Caco-2 (cell line): ENCODE results near the gene CCDC50. TPM values are rescaled to one million over a fixed set of nuclear protein-coding genes. Genes with fewer than 3 reads are reported as not detected.

Experiments used
- BruUV-seq: library from RNA; stranded (reverse); fragments of 400-500 nt; replicated peaks from 2 replicates; lab custom pipeline; 2021; lab: Mats Ljungman, UMichigan
- CTCF ChIA-PET: fragments of 300-600 bp; sonication (Branson Sonifier 250); formaldehyde crosslinking; loops from one replicate; lab custom pipeline; 2022; ENCODE audit warnings: antibody characterized with exemption; lab: Charles Lee
- POLR2A ChIA-PET: fragments of 300-600 bp; sonication (Branson Sonifier 250); formaldehyde crosslinking; loops from one replicate; lab custom pipeline; 2022; ENCODE audit warnings: antibody characterized with exemption; lab: Charles Lee
- DNase-seq, 2 experiments: peaks; one replicate each; pipeline versions ENCODE4 v3.0.0 to v3.0.0-alpha.2; 2020 to 2022
- H3K27me3 ChIP-seq: replicated peaks from 2 replicates; pipeline ENCODE4 v1.6.0; 2011; ENCODE audit warnings: low read length; ENCODE audit not compliant: control insufficient read depth, insufficient read depth
- H3K36me3 ChIP-seq: 2 replicates; pipeline ENCODE4 v1.5.1; 2011; ENCODE audit warnings: low read length; ENCODE audit not compliant: control insufficient read depth, insufficient read depth
- H3K4me1 ChIP-seq: fragments of 250-450 bp; sonication (Bioruptor Pico); 2 replicates; pipeline ENCODE4 v1.5.1; 2020; ENCODE audit warnings: mild to moderate bottlenecking
- H3K4me3 ChIP-seq: 2 replicates; pipeline ENCODE4 v1.5.1; 2011; ENCODE audit warnings: low read depth, mild to moderate bottlenecking, control low read depth, low read length
- H3K9me3 ChIP-seq: fragments of 250-450 bp; sonication (Bioruptor Pico); 2 replicates; pipeline ENCODE4 v1.5.1; 2020; ENCODE audit warnings: mild to moderate bottlenecking, moderate library complexity
- H3K27ac Mint-ChIP-seq: one replicate; pipeline ENCODE4 v1.8.0; 2022; ENCODE audit warnings: mixed read lengths; ENCODE audit not compliant: unreplicated experiment
- H3K27me3 Mint-ChIP-seq: one replicate; pipeline ENCODE4 v1.8.0; 2022; ENCODE audit warnings: mixed read lengths; ENCODE audit not compliant: insufficient read depth, unreplicated experiment
- H3K36me3 Mint-ChIP-seq: one replicate; pipeline ENCODE4 v1.8.0; 2022; ENCODE audit warnings: mild to moderate bottlenecking, mixed read lengths; ENCODE audit not compliant: insufficient read depth, unreplicated experiment
- H3K4me1 Mint-ChIP-seq: one replicate; pipeline ENCODE4 v1.8.0; 2022; ENCODE audit warnings: low read depth, mixed read lengths; ENCODE audit not compliant: unreplicated experiment
- H3K4me3 Mint-ChIP-seq: one replicate; pipeline ENCODE4 v1.8.0; 2022; ENCODE audit warnings: mild to moderate bottlenecking, moderate library complexity, mixed read lengths; ENCODE audit not compliant: unreplicated experiment
- H3K9me3 Mint-ChIP-seq: one replicate; pipeline ENCODE4 v1.8.0; 2022; ENCODE audit warnings: mixed read lengths; ENCODE audit not compliant: unreplicated experiment
- intact Hi-C: fragments of 100-400 bp; cut with micrococcal nuclease; formaldehyde crosslinking; loops from one replicate; pipeline ENCODE4 v1.10.0; 2022; ENCODE audit not compliant: unreplicated experiment
- total RNA-seq: library from RNA; stranded (reverse); gene quantifications from 2 replicates; pipeline ENCODE4 v1.2.3, GENCODE V29; 2022
- TF ChIP-seq, protein P1 (sequence below), 2 experiments: fragments of 200-600 bp in 1 of 2; IDR thresholded peaks; 1 replicate in 1 of 2; 2 replicates in 1 of 2; pipeline versions ENCODE4 v1.5.1 to v1.8.0; 2011 to 2022; ENCODE audit warnings: antibody characterized with exemption in 1 of 2, control low read depth in 1 of 2, inconsistent platforms in 1 of 2, low read depth in 1 of 2, low read length in 1 of 2, mild to moderate bottlenecking in 1 of 2, moderate library complexity in 1 of 2; ENCODE audit not compliant: insufficient read depth in 1 of 2, severe bottlenecking in 1 of 2, unreplicated experiment in 1 of 2

Gene CCDC50
- total RNA-seq, 1 experiment from 2014 or later: 53.1 TPM

DNA sequence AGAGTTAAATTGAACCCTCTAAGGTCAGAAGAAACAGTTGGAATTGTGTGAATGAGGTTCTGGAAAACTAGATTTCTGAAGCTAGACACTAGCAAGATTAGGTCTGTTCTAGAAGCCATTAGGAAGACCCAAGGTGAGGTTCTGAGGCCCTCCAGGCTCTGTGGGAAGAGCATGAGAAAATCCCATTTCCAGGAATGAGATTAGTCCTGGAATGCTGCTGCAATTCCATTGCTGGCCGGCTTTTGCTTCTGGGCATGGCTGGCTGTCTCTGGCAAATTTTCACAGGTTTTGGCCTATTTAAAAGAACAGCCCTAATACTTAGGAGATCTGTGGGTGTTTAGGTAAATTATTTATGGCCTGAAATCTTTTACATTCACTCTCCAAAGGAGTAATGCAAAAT, 104.8 kb downstream of the CCDC50 start:
- Mint-ChIP-seq H3K4me1 (peaks cover 6% of the 10 kb centered on the region), H3K4me3 (no peak overlapping the region), H3K36me3 (no peaks in the 10 kb centered on the region), H3K27me3 (peaks cover 2% of the 10 kb centered on the region), H3K27ac (no peak overlapping the region), H3K9me3 (peaks cover 10% of the 10 kb centered on the region)
- BruUV-seq: no TSS peak
- no peaks in the 10 kb centered on the region for H3K9me3 ChIP-seq
- no peaks in the 10 kb centered on the region for H3K36me3 ChIP-seq
- 0 out of 2 replicates have a peak, but pooled peaks cover 4% of the 10 kb centered on the region for H3K4me1 ChIP-seq
- CTCF ChIA-PET: no interaction called here
- TF ChIP-seq, protein P1, sequence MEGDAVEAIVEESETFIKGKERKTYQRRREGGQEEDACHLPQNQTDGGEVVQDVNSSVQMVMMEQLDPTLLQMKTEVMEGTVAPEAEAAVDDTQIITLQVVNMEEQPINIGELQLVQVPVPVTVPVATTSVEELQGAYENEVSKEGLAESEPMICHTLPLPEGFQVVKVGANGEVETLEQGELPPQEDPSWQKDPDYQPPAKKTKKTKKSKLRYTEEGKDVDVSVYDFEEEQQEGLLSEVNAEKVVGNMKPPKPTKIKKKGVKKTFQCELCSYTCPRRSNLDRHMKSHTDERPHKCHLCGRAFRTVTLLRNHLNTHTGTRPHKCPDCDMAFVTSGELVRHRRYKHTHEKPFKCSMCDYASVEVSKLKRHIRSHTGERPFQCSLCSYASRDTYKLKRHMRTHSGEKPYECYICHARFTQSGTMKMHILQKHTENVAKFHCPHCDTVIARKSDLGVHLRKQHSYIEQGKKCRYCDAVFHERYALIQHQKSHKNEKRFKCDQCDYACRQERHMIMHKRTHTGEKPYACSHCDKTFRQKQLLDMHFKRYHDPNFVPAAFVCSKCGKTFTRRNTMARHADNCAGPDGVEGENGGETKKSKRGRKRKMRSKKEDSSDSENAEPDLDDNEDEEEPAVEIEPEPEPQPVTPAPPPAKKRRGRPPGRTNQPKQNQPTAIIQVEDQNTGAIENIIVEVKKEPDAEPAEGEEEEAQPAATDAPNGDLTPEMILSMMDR (IDR thresholded peaks at IDR 0.05; ENCODE audit: insufficient read depth in 1 of 2, low read depth in 1 of 2, low read length in 1 of 2, severe bottlenecking in 1 of 2, unreplicated experiment in 1 of 2): no peak
- no peak for DNase-seq
- intact Hi-C loops: no loop called here
- no peak overlapping the region for H3K4me3 ChIP-seq
- POLR2A ChIA-PET: no interaction called here
- no peaks in the 10 kb centered on the region for H3K27me3 ChIP-seq

DNA sequence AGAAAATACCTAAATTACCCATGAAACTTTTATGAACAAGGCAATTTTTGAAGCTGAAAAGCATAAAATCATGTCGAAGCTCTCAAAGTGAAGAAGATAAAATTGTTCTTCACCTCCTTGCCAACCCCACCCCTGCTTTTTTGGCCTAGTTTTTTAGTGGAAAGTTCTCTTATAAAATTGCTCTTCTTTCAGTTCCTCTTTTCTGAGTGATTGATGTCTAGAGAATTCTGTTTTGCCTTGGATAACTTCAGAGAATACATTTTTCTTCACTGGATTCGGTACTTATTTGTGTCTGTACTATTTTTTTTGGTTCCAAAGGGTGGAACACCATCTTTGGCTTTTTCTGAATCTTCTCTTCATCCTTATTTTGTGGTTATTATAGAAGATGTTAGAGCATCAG, 106.8 kb downstream of the CCDC50 start:
- BruUV-seq: no TSS peak
- peaks cover 6% of the 10 kb centered on the region for H3K27me3 Mint-ChIP-seq
- CTCF ChIA-PET: no interaction called here

DNA sequence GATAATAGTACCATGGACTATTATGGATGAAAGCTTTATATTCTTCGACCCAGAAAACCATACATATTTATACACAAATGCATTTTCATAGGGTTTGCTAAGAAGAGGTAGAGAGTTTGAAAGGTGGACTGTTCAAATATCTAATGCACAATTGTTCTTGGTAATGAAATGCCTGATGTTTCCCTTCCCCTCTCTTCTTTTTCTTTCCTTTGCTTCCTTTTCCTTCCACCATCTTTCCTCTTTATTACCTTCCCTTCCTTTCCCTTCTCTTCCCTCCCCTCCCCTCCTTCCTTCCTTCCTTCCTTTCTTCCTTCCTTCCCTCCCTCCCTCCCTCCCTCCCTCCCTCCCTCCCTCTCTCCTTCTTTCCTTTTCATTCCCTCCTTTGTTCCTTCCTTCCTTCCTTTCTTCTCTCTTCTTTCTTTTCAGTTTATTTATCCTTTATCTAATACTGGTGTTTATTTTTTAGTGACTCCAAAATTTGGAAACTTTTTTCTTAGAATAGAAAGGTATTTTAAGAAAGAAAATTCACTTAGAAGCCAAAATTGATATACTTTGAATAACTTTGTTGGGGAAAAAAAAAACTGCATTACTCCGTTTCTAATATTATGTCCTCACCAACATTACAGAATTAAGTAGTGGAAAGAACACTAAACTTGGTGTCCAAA, 109.1 kb downstream of the CCDC50 start:
- Histone ChIP-seq H3K4me1 (no peaks in the 10 kb centered on the region), H3K4me3 (no peak overlapping the region), H3K27me3 (no peaks in the 10 kb centered on the region), H3K9me3 (no peaks in the 10 kb centered on the region), H3K36me3 (no peaks in the 10 kb centered on the region)
- Mint-ChIP-seq H3K9me3 (no peaks in the 10 kb centered on the region), H3K27me3 (peaks cover 6% of the 10 kb centered on the region), H3K4me3 (no peak overlapping the region), H3K27ac (no peak overlapping the region), H3K36me3 (no peaks in the 10 kb centered on the region), H3K4me1 (no peaks in the 10 kb centered on the region)
- DNase-seq: no peak
- intact Hi-C loops: no loop called here
- CTCF ChIA-PET: no interaction called here
- POLR2A ChIA-PET: no interaction called here
- TF ChIP-seq, protein P1 (IDR thresholded peaks at IDR 0.05; ENCODE audit: insufficient read depth in 1 of 2, low read depth in 1 of 2, low read length in 1 of 2, severe bottlenecking in 1 of 2, unreplicated experiment in 1 of 2): no peak
- no TSS peak for BruUV-seq

More for the DNA sequence above, 106.8 kb downstream of the CCDC50 start:
- Histone ChIP-seq H3K4me3 (no peak overlapping the region), H3K36me3 (no peaks in the 10 kb centered on the region), H3K27me3 (no peaks in the 10 kb centered on the region), H3K9me3 (no peaks in the 10 kb centered on the region), H3K4me1 (no peaks in the 10 kb centered on the region)
- no peak for DNase-seq
- peaks cover 9% of the 10 kb centered on the region for H3K9me3 Mint-ChIP-seq
- H3K36me3 Mint-ChIP-seq: no peaks in the 10 kb centered on the region
- POLR2A ChIA-PET: no interaction called here
- intact Hi-C loops: no loop called here
- no peak overlapping the region for H3K27ac Mint-ChIP-seq
- no peaks in the 10 kb centered on the region for H3K4me1 Mint-ChIP-seq
- TF ChIP-seq, protein P1 (IDR thresholded peaks at IDR 0.05; ENCODE audit: insufficient read depth in 1 of 2, low read depth in 1 of 2, low read length in 1 of 2, severe bottlenecking in 1 of 2, unreplicated experiment in 1 of 2): no peak
- no peak overlapping the region for H3K4me3 Mint-ChIP-seq
